ENCODE measurements around the gene MCCC2.
"Not testable (repeated sequence)": the region's sequence is repeated elsewhere in the genome, so short reads cannot be mapped to it uniquely, and the experiment has no call there.

Gene MCCC2

GRCh38 chr5:71658916-71659662 lies 71.9 kb downstream of the MCCC2 start:
- no peak for DNase-seq (ENCODE audit: low read depth in 2 of 3, low spot score in 2 of 3)

DNA sequence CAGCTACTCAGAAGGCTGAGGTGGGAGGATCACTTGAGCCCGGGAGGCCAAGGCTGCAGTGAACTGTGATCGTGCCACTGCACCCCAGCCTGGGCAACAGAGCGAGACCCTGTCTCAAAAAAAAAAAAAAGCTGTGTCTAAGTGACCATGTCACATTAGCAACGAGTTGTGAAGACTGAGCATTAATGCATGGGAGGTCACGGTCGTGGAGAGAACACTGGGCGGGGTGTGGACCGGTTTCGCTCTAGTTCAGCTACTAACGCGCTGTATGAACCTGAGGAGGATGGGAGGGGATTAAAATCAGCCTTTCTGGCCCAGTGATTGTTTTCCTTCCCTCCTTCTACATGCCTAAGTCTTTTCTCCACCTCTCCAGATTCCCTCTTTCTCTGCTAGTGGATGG lies 75.2 kb downstream of the MCCC2 start:
- DNase-seq (ENCODE audit: low read depth in 2 of 3, low spot score in 2 of 3): no peak

DNA sequence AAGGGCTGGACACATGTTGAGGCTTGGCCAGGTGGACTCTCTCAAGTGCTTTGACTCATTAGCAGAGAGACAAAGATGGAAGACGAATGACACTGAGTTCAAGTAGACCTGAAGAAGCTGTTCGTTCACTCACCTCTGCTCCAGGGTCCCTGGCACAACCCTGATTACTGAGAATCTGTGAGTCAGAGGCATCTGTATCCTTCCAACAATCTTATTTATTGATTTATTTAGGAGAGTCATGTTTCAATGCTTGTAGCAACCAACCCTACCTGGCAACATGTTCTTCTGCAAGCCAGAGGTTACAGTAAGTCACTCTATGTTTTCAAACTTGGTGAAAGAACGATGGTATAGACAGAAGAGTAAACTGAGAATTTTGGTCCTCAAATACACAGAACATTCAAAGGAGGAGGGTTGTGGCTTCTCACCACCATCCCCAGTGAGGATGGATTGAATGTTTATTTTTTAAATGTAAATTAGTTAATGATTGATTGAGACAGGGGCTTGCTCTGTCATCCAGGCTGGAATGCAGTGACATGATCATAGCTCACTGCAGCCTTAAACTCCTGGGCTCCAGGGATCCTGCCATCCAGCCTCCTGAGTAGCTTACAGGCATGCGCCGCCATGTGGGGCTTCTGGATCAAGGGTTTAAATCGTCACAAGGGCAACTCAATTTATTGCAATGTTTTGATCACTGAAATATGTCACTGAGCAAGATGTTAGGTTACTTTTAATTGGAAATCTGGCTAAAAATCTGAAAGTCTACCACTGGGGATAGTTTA lies 76.2 kb downstream of the MCCC2 start:
- DNase-seq (ENCODE audit: low read depth in 2 of 3, low spot score in 2 of 3): no peak

GRCh38 chr5:71664615-71665014 lies 77.5 kb downstream of the MCCC2 start:
- not testable (repeated sequence) for DNase-seq (ENCODE audit: low read depth in 2 of 3, low spot score in 2 of 3)

GRCh38 chr5:71666321-71666720 lies 79.2 kb downstream of the MCCC2 start:
- no peak for DNase-seq (ENCODE audit: low read depth in 2 of 3, low spot score in 2 of 3)

DNA sequence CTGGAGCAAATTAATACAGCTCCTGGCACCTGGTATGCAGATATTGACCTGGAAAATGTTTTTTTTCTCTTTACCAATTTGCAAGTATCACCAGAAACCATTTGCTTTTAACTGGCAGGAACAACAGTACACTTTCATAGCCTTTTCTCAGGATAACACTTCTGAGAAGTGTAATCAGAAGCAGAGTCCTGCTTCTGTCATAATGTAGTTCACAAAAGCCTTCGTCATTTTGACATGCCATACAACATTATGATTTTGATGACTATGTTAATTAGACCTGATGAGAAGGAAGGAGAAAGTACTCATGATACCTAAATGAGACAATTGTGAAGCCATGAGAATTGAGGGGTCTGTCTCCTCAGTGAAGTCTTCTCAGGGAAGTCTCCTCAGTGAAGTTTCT lies 90.8 kb downstream of the MCCC2 start:
- no peak for DNase-seq (ENCODE audit: low read depth in 2 of 3, low spot score in 2 of 3)

DNA sequence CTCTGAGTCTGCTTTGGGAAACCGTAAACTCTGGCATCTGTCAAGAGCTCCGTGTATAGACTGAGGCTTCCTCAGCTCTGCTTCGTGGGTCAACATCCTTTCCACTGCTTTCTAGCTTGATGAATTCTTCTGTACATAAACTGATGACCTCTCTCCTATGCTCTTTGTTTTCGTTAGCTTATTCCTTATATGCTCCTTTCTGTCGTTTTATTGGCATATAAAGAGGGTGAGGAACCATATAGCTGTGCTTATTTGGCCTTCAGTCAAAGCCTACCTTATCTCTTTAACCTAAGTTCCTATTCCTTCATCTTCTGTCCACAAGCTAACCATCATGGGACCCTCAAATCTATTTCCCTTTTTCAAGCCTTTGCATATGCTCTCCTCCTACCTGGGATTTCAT lies 92.6 kb downstream of the MCCC2 start:
- DNase-seq (ENCODE audit: low read depth in 2 of 3, low spot score in 2 of 3): no peak

DNA sequence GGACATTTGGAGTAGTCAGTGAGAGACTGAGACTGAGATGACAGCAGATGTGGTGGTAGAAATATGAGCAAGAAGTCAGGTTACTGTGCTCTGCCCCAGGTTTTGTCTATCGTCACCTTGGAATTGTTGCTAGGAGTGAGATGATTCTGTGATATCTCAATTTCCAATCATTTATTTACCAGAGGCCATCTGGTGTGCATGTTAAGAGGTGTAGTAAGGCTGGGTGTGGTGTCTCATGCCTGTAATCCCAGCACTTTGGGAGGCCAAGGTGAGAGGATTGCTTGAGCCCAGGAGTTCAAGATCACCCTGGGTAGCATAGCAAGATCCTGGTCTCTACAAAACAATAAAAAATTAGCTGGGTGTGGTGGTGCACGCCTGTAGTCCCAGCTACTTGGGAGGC lies 93.4 kb downstream of the MCCC2 start:
- DNase-seq (ENCODE audit: low read depth in 2 of 3, low spot score in 2 of 3): no peak

GRCh38 chr5:71681296-71681695 lies 94.2 kb downstream of the MCCC2 start:
- no peak for DNase-seq (ENCODE audit: low read depth in 2 of 3, low spot score in 2 of 3)

DNA sequence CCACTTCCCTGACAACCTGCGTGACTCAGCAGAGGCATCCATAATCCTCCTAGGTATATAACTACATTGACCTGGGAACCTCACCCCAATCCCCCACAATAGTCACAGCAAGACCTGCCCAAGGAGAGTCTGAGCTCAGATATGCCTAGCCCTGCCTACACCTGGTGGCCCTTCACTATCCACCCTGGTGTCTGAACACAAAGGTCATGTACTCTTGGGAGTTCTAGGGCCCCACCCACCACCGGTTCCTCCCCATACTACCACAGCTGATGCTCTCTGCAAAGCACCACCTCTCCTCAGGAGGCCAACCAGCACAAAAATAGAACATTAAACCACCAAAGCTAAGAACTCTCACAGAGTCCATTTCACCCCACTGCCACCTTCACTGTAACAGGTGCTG lies 97.2 kb downstream of the MCCC2 start:
- DNase-seq (ENCODE audit: low read depth in 2 of 3, low spot score in 2 of 3): no peak

DNA sequence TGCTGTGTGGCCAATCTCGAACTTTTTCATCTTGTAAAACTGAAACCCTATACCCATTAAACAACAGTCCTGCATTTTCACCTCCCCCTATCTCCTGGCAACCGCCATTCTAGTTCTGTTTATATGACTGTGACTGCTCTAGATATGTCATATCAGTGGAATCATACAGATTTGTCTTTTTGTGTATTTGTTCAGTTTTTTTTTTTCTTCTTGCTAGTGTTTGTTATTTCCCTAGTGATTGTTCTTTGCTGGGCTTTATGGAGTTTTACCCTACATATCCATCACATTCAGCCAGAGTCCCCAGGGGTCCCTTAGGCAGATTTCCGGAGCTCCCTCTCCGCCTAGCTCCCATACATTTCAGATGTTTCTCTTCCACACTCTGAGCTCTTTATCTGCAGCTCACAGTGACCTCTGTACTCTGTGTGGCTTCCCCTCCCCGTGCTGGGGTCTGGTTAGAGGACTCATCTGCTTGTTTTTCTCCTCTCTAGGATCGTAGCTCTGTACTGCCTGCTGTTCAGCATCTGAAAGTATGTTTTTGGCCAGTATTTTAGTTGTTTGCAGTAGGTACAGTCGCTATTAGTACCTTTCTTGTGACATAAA lies 106.8 kb downstream of the MCCC2 start:
- no peak for DNase-seq (ENCODE audit: low read depth in 2 of 3, low spot score in 2 of 3)

DNA sequence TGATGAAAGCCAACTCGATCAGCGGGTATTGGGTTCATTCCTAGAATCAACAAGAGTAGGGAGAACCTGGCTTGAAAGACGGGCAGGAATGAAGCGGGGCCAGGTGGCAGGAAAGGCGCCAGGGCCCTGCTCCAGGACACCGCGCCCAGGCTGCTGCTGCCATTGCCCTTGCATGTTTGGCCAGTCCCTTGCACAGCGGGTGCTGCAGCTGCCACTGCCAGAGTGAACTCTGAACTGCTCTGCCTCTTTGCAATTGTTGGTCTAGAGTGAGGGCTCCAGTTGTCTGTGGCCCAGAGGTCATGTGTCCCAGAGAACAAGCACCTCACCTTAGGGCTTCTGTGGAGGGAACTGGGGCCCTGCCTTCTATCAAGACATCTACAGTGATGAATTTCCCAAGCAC lies 107.9 kb downstream of the MCCC2 start:
- no peak for DNase-seq (ENCODE audit: low read depth in 2 of 3, low spot score in 2 of 3)

- no peak for DNase-seq (ENCODE audit: low read depth in 2 of 3, low spot score in 2 of 3)
Measured at GRCh38 chr5:71695595-71695994, 108.5 kb downstream of the MCCC2 start.

DNA sequence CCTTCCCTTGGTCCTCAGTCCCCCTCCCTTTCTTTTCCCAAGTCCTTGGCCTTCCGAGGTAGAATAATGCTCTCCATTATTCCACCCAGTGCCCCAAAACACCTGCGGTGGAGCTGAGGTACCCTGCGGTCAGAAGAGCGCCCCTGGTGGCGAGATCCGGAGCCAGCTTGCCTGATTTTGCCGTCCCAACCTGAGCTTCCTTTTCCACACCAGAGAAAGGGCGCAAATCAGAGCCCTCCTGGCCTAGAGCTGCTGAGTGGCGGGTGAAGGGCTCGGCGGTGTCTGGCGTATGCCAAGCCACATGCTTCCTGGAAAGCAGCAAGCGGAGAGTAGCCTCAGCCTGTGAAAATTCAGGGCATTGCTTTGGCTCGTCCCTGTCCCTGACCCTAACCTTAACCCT lies 110.8 kb downstream of the MCCC2 start:
- no peak for DNase-seq (ENCODE audit: low read depth in 2 of 3, low spot score in 2 of 3)

- no peak for DNase-seq (ENCODE audit: low read depth in 2 of 3, low spot score in 2 of 3)
Measured at GRCh38 chr5:71699233-71699632, 112.1 kb downstream of the MCCC2 start.

DNA sequence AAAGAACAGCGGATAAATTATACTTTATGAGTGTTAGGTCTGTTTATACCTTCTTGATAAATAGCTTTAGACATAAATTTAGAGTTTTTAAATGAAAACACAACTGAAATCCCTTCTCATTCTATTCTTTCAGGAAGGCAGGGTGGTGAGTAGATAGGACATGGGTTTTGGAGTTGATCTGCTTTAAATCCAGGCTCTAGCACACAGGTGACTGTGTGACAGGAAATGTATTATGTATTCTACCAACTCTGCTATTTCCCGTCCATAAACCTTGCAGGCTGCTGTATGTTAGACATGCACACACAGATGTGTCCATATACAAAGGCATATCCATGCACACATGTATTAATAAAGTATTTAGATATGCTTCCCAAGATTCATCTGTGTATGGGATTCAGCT lies 112.6 kb downstream of the MCCC2 start:
- no peak for DNase-seq (ENCODE audit: low read depth in 2 of 3, low spot score in 2 of 3)

DNA sequence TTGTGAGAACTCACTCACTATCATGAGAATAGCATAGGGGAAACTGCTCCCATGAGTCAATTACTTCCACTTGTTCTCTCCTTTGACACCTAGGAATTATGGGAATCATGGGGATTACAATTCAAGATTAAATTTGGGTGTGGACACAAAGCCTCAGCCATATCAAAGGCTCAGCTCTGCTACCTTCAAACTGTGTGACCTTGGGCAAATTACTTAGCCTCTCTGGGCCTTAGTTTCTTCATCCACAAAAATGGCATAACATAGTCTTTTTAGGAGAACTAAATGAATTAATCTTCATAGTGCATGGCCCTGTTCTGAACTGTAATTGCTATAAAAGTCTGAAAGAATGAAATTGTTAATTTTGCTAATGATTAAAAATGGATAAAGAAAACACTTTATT lies 113.7 kb downstream of the MCCC2 start:
- no peak for DNase-seq (ENCODE audit: low read depth in 2 of 3, low spot score in 2 of 3)

DNA sequence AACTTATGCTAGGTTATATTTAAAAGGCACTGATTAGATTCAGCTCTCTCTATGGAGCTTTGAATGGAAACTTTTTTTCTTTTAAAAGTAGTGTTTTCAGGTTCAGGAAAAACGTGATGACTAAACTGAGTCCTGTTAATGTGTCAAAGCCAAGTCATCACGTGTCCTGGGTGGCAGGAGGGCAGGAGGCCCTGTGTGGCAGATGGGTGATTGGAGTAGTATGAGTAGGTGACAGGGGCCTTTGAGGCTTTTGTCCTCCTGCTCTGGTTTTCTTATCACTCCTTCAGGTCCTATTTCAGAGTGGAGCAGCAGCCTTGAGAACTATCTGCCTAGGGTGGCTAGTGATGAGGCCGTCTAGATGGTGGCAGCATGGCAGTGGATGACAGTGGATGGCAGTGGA lies 114.3 kb downstream of the MCCC2 start:
- DNase-seq (ENCODE audit: low read depth in 2 of 3, low spot score in 2 of 3): no peak

DNA sequence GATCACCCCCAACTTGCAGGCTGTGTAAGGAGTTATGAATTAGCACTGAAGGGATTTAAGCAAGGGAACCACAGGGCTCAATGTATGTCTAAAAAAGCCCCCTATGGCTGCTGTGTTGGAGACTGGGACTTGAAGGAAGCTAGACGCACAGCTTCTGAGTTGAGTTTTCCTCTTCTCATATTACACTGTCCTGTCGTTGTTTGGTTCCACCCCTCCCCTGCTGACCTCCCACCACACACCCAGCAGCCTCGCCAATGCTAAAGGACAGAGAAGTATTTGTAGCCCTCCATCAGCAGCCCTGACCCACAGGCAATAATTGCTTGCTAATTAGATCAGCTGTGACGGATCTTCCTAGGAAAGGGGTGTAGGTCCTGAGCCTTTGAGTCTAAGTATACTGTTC lies 116.8 kb downstream of the MCCC2 start:
- no peak for DNase-seq (ENCODE audit: low read depth in 2 of 3, low spot score in 2 of 3)

DNA sequence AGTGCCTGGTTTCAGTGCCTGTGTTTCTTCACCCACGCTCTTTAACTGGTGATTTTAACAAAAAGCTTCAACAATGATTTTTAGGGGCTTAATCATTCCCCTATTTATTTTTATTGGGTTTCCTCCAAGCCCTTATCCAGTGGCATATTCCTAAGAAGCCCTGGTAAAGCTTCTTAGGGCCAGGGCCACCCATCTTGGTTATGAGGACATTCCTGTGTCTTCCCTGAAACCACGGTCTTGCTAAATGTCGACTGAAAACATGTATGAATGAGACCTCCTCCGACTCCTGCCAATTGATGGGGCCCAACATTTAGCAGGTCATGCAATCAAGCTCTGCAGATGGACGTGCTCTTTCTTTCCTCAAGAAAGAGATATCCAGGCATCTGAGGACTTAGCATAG lies 118.3 kb downstream of the MCCC2 start:
- DNase-seq (ENCODE audit: low read depth in 2 of 3, low spot score in 2 of 3): no peak

GRCh38 chr5:71706906-71707305 lies 119.8 kb downstream of the MCCC2 start:
- no peak for DNase-seq (ENCODE audit: low read depth in 2 of 3, low spot score in 2 of 3)
